IPS-NIHi11 (cell line): ENCODE results near the gene DCUN1D1.

Experiments used
- DNase-seq: peaks from one replicate; pipeline ENCODE4 v3.0.0; 2012; ENCODE audit warnings: mixed read lengths, low spot score

The DCUN1D1 gene

GRCh38 chr3:182972387-182972786 lies 8.0 kb downstream of the DCUN1D1 start:
- no peak for DNase-seq

GRCh38 chr3:182971637-182972036 lies 8.7 kb downstream of the DCUN1D1 start:
- no peak for DNase-seq

- DNase-seq: no peak
Measured at GRCh38 chr3:182970811-182971418, 9.4 kb downstream of the DCUN1D1 start.

- DNase-seq: no peak
Measured at GRCh38 chr3:182969853-182970252, 10.5 kb downstream of the DCUN1D1 start.

GRCh38 chr3:182969277-182969676 lies 11.1 kb downstream of the DCUN1D1 start:
- no peak for DNase-seq

GRCh38 chr3:182967218-182968204 lies 12.8 kb downstream of the DCUN1D1 start:
- no peak for DNase-seq

- DNase-seq: no peak
Measured at GRCh38 chr3:182965861-182966366, 14.4 kb downstream of the DCUN1D1 start.

- no peak for DNase-seq
Measured at GRCh38 chr3:182964179-182964578, 16.2 kb downstream of the DCUN1D1 start.

GRCh38 chr3:182962166-182962565 lies 18.2 kb downstream of the DCUN1D1 start:
- DNase-seq: no peak

GRCh38 chr3:182959474-182960350 lies 20.6 kb downstream of the DCUN1D1 start:
- peak; percentile 33 for DNase-seq

- DNase-seq: no peak
Measured at GRCh38 chr3:182957676-182958266, 22.6 kb downstream of the DCUN1D1 start.

GRCh38 chr3:182957226-182957625 lies 23.1 kb downstream of the DCUN1D1 start:
- no peak for DNase-seq

- no peak for DNase-seq
Measured at GRCh38 chr3:182954553-182955235, 25.6 kb downstream of the DCUN1D1 start.

GRCh38 chr3:182949688-182950087 lies 30.6 kb downstream of the DCUN1D1 start:
- DNase-seq: no peak

- DNase-seq: no peak
Measured at GRCh38 chr3:182948305-182948704, 32.0 kb downstream of the DCUN1D1 start.

- DNase-seq: no peak
Measured at GRCh38 chr3:182947888-182948287, 32.5 kb downstream of the DCUN1D1 start.

GRCh38 chr3:182941719-182942118 lies 38.6 kb downstream of the DCUN1D1 start:
- no peak for DNase-seq

GRCh38 chr3:182940266-182940808 lies 40.0 kb downstream of the DCUN1D1 start:
- DNase-seq: no peak

GRCh38 chr3:182937293-182938051 lies 42.9 kb downstream of the DCUN1D1 start:
- no peak for DNase-seq

GRCh38 chr3:182936918-182937285 lies 43.4 kb downstream of the DCUN1D1 start:
- no peak for DNase-seq
